ENCODE data around the gene PCDH7. TPM values are rescaled to one million over a fixed set of nuclear protein-coding genes. Genes with fewer than 3 reads are reported as not detected.
A peak's percentile ranks its signal among the peaks of the same experiment; 100 is the strongest.

The PCDH7 gene
- total and polyA plus RNA-seq, 4 experiments from 2014 or later, result not detected

DNA sequence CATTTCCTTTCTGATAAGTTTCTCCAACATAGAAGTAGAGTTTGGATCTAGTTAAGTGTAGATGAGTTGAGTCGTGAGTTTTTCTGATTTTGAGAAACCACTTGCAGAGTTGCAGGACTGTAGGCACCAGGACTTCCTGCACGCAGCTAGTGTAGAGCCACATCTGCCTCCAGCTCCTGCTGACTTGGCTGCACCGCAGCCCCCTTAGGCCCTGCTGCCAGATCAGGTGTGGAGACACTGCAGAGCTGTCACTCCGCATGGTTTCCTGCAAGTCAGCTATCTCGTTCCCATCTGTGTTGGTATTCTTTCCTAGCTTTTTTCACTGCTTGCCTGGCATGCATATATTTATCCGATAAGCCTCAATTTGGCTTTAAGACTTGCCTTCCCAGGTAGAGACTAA is 48.9 kb downstream of the PCDH7 start:
- POLR2A ChIA-PET (ENCODE audit: partially characterized antibody), result no interaction called here
- peak in 1 of 5 donors; percentile 14 for DNase-seq
- Mint-ChIP-seq H3K27ac (no peak overlapping the region), H3K9me3 (peaks cover 0 to 6% (median 0%) of the 10 kb centered on the region in 8 donors), H3K4me1 (no peaks in the 10 kb centered on the region), H3K4me3 (no peak overlapping the region), H3K36me3 (no peaks in the 10 kb centered on the region), H3K27me3 (no peaks in the 10 kb centered on the region)
- Histone ChIP-seq H3K27ac (ENCODE audit: low read depth, low read length) (no peak overlapping the region), H3K9me3 (ENCODE audit: control insufficient read depth in 1 of 2, low read length in 2 of 2) (no peaks in the 10 kb centered on the region), H3K4me1 (ENCODE audit: insufficient read depth, low read length) (no peaks in the 10 kb centered on the region), H3K4me3 (ENCODE audit: low read length in 2 of 2) (no peak overlapping the region), H3K36me3 (ENCODE audit: insufficient read depth, low read length) (no peaks in the 10 kb centered on the region), H3K27me3 (ENCODE audit: insufficient read depth, low read length) (no peaks in the 10 kb centered on the region)
- CTCF ChIA-PET (ENCODE audit: partially characterized antibody), result no interaction called here
- intact Hi-C loops (cut with micrococcal nuclease), result no loop called here

- CTCF ChIA-PET (ENCODE audit: partially characterized antibody), result no interaction called here
- Histone ChIP-seq H3K9me3 (ENCODE audit: control insufficient read depth in 1 of 2, low read length in 2 of 2) (no peaks in the 10 kb centered on the region), H3K36me3 (ENCODE audit: insufficient read depth, low read length) (no peaks in the 10 kb centered on the region), H3K4me3 (ENCODE audit: low read length in 2 of 2) (no peak overlapping the region), H3K27ac (ENCODE audit: low read depth, low read length) (no peak overlapping the region), H3K27me3 (ENCODE audit: insufficient read depth, low read length) (no peaks in the 10 kb centered on the region), H3K4me1 (ENCODE audit: insufficient read depth, low read length) (no peaks in the 10 kb centered on the region)
- Mint-ChIP-seq H3K4me1 (no peaks in the 10 kb centered on the region), H3K9me3 (peaks cover 0 to 3% (median 0%) of the 10 kb centered on the region in 8 donors), H3K27me3 (no peaks in the 10 kb centered on the region), H3K27ac (no peak overlapping the region), H3K4me3 (no peak overlapping the region), H3K36me3 (no peaks in the 10 kb centered on the region)
- DNase-seq, result no peak
- intact Hi-C loops (cut with micrococcal nuclease), result no loop called here
- POLR2A ChIA-PET (ENCODE audit: partially characterized antibody), result no interaction called here
These were observed 49.9 kb downstream of the PCDH7 start for GRCh38 chr4:30770049-30770549.

GRCh38 chr4:30770812-30771211 is 50.6 kb downstream of the PCDH7 start:
- CTCF ChIA-PET (ENCODE audit: partially characterized antibody), result no interaction called here
- no peaks in the 10 kb centered on the region for H3K4me1 Mint-ChIP-seq
- no peak overlapping the region for H3K27ac Mint-ChIP-seq
- Histone ChIP-seq H3K27me3 (ENCODE audit: insufficient read depth, low read length) (no peaks in the 10 kb centered on the region), H3K36me3 (ENCODE audit: insufficient read depth, low read length) (no peaks in the 10 kb centered on the region), H3K4me3 (ENCODE audit: low read length in 2 of 2) (no peak overlapping the region), H3K4me1 (ENCODE audit: insufficient read depth, low read length) (no peaks in the 10 kb centered on the region), H3K9me3 (ENCODE audit: control insufficient read depth in 1 of 2, low read length in 2 of 2) (no peaks in the 10 kb centered on the region), H3K27ac (ENCODE audit: low read depth, low read length) (no peak overlapping the region)
- H3K4me3 Mint-ChIP-seq, result no peak overlapping the region
- POLR2A ChIA-PET (ENCODE audit: partially characterized antibody), result no interaction called here
- intact Hi-C loops (cut with micrococcal nuclease), result no loop called here
- H3K36me3 Mint-ChIP-seq, result no peaks in the 10 kb centered on the region
- H3K9me3 Mint-ChIP-seq, result peaks cover 0 to 3% (median 0%) of the 10 kb centered on the region in 8 donors
- no peaks in the 10 kb centered on the region for H3K27me3 Mint-ChIP-seq
- no peak for DNase-seq

- POLR2A ChIA-PET (ENCODE audit: partially characterized antibody), result no interaction called here
- no peak for DNase-seq
- Histone ChIP-seq H3K9me3 (ENCODE audit: control insufficient read depth in 1 of 2, low read length in 2 of 2) (no peaks in the 10 kb centered on the region), H3K27ac (ENCODE audit: low read depth, low read length) (no peak overlapping the region), H3K4me1 (ENCODE audit: insufficient read depth, low read length) (no peaks in the 10 kb centered on the region), H3K4me3 (ENCODE audit: low read length in 2 of 2) (no peak overlapping the region), H3K36me3 (ENCODE audit: insufficient read depth, low read length) (no peaks in the 10 kb centered on the region), H3K27me3 (ENCODE audit: insufficient read depth, low read length) (no peaks in the 10 kb centered on the region)
- intact Hi-C loops (cut with micrococcal nuclease), result no loop called here
- H3K36me3 Mint-ChIP-seq, result no peaks in the 10 kb centered on the region
- CTCF ChIA-PET (ENCODE audit: partially characterized antibody), result no interaction called here
- no peak overlapping the region for H3K4me3 Mint-ChIP-seq
- H3K9me3 Mint-ChIP-seq, result peaks cover 0 to 8% (median 2%) of the 10 kb centered on the region in 8 donors
- no peaks in the 10 kb centered on the region for H3K4me1 Mint-ChIP-seq
- H3K27me3 Mint-ChIP-seq, result no peaks in the 10 kb centered on the region
- no peak overlapping the region for H3K27ac Mint-ChIP-seq
These were observed 56.3 kb downstream of the PCDH7 start for GRCh38 chr4:30776451-30776850.

- DNase-seq, result no peak
- Mint-ChIP-seq H3K27ac (no peak overlapping the region), H3K9me3 (peaks cover 0 to 8% (median 2%) of the 10 kb centered on the region in 8 donors), H3K4me1 (no peaks in the 10 kb centered on the region), H3K4me3 (no peak overlapping the region), H3K36me3 (no peaks in the 10 kb centered on the region), H3K27me3 (no peaks in the 10 kb centered on the region)
- CTCF ChIA-PET (ENCODE audit: partially characterized antibody), result no interaction called here
- no peaks in the 10 kb centered on the region for H3K27me3 ChIP-seq (ENCODE audit: insufficient read depth, low read length)
- no peaks in the 10 kb centered on the region for H3K36me3 ChIP-seq (ENCODE audit: insufficient read depth, low read length)
- POLR2A ChIA-PET (ENCODE audit: partially characterized antibody), result no interaction called here
- H3K27ac ChIP-seq (ENCODE audit: low read depth, low read length), result no peak overlapping the region
- no peaks in the 10 kb centered on the region for H3K9me3 ChIP-seq (ENCODE audit: control insufficient read depth in 1 of 2, low read length in 2 of 2)
- no peaks in the 10 kb centered on the region for H3K4me1 ChIP-seq (ENCODE audit: insufficient read depth, low read length)
- intact Hi-C loops (cut with micrococcal nuclease), result no loop called here
- no peak overlapping the region for H3K4me3 ChIP-seq (ENCODE audit: low read length in 2 of 2)
These were observed 56.8 kb downstream of the PCDH7 start for GRCh38 chr4:30776921-30777415.

Measured in CD4-positive, alpha-beta memory T cell (primary cell).